Tibial artery (tissue), 4 donors: ENCODE results near the gene JAKMIP2.

Experiments used
- DNase-seq, 2 donors: peaks; one replicate each; pipeline ENCODE4 v3.0.0-alpha.2; 2019
- H3K27ac ChIP-seq, 2 donors: fragments of 200-600 bp; sonication (generic) in 1 of 2; 1 replicate in 1 of 2; 2 replicates in 1 of 2; pipeline ENCODE4 v1.5.1; 2018 to 2019; ENCODE audit warnings: mild to moderate bottlenecking in 1 of 2
- H3K27me3 ChIP-seq, 2 donors: fragments of 200-600 bp; sonication (generic) in 1 of 2; one replicate each; pipeline versions ENCODE4 v1.5.1 to v1.6.0; 2016 to 2019
- H3K36me3 ChIP-seq, 3 donors: fragments of 200-600 bp; sonication (generic) in 2 of 3; one replicate each; pipeline ENCODE4 v1.5.1; 2016 to 2019; ENCODE audit warnings: mild to moderate bottlenecking in 2 of 3
- H3K4me1 ChIP-seq, 4 donors: fragments of 200-600 bp; sonication (generic) in 2 of 4; 1 replicate in 3 of 4; 2 replicates in 1 of 4; pipeline ENCODE4 v1.5.1; 2016 to 2019
- H3K4me3 ChIP-seq, 2 donors: fragments of 200-600 bp; sonication (generic) in 1 of 2; 1 replicate in 1 of 2; 2 replicates in 1 of 2; pipeline ENCODE4 v1.5.1; 2018 to 2019; ENCODE audit warnings: mild to moderate bottlenecking in 2 of 2
- H3K9me3 ChIP-seq, 3 donors: fragments of 200-600 bp; sonication (generic) in 1 of 3; one replicate each; pipeline ENCODE4 v1.5.1; 2016 to 2019
- intact Hi-C: fragments of 100-400 bp; cut with DNase I; formaldehyde crosslinking; loops from one replicate; pipeline ENCODE4 v1.15.0; 2023; ENCODE audit warnings: low total_unique reads
- TF ChIP-seq, protein P1 (sequence below), 2 experiments: fragments of 200-600 bp in 1 of 2; fragments of 450-650 bp in 1 of 2; IDR thresholded peaks; one replicate each; pipeline ENCODE4 v1.5.1; 2017 to 2019; ENCODE audit warnings: antibody characterized with exemption in 2 of 2, mild to moderate bottlenecking in 1 of 2, moderate library complexity in 1 of 2

Gene JAKMIP2

DNA sequence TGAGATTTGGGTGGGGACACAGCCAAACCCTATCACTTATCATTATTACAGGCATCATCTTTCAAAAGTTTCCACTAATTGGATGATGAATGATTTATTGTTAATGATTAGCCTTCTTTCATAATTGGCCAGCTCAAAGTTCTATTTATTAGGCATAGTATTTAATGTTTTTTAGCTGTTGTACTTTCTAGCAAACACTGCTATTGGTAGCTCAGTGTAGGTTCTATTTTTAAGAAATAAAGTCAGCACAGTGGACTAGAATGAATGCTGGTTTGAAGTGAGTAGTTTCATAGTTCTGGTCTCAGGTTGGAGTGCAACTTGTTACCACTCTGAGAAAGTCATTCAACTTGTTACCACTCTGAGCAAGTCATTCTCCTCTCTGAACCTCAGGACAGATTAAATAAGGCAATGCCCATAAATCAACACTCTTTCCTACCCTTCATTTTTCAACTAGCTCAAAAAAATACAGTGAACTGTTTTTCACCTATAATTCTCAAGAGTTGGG lies 46.9 kb downstream of the JAKMIP2 start:
- H3K36me3 ChIP-seq = no peaks in the 10 kb centered on the region
- H3K27ac ChIP-seq = no peak overlapping the region
- no peaks in the 10 kb centered on the region for H3K4me1 ChIP-seq
- no peak overlapping the region for H3K4me3 ChIP-seq
- no peak for DNase-seq
- intact Hi-C loops = no loop called here
- H3K9me3 ChIP-seq = no peaks in the 10 kb centered on the region
- H3K27me3 ChIP-seq = peaks cover 0 to 3% of the 10 kb centered on the region in 2 donors
- TF ChIP-seq, protein P1, sequence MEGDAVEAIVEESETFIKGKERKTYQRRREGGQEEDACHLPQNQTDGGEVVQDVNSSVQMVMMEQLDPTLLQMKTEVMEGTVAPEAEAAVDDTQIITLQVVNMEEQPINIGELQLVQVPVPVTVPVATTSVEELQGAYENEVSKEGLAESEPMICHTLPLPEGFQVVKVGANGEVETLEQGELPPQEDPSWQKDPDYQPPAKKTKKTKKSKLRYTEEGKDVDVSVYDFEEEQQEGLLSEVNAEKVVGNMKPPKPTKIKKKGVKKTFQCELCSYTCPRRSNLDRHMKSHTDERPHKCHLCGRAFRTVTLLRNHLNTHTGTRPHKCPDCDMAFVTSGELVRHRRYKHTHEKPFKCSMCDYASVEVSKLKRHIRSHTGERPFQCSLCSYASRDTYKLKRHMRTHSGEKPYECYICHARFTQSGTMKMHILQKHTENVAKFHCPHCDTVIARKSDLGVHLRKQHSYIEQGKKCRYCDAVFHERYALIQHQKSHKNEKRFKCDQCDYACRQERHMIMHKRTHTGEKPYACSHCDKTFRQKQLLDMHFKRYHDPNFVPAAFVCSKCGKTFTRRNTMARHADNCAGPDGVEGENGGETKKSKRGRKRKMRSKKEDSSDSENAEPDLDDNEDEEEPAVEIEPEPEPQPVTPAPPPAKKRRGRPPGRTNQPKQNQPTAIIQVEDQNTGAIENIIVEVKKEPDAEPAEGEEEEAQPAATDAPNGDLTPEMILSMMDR (IDR thresholded peaks at IDR 0.05) = no peak

GRCh38 chr5:147734894-147735293 lies 47.6 kb downstream of the JAKMIP2 start:
- no peak overlapping the region for H3K27ac ChIP-seq
- H3K36me3 ChIP-seq = no peaks in the 10 kb centered on the region
- H3K4me1 ChIP-seq = no peaks in the 10 kb centered on the region
- intact Hi-C loops = no loop called here
- no peak for DNase-seq
- H3K9me3 ChIP-seq = no peaks in the 10 kb centered on the region
- peaks cover 0 to 3% of the 10 kb centered on the region in 2 donors for H3K27me3 ChIP-seq
- TF ChIP-seq, protein P1 (IDR thresholded peaks at IDR 0.05) = no peak
- no peak overlapping the region for H3K4me3 ChIP-seq

DNA sequence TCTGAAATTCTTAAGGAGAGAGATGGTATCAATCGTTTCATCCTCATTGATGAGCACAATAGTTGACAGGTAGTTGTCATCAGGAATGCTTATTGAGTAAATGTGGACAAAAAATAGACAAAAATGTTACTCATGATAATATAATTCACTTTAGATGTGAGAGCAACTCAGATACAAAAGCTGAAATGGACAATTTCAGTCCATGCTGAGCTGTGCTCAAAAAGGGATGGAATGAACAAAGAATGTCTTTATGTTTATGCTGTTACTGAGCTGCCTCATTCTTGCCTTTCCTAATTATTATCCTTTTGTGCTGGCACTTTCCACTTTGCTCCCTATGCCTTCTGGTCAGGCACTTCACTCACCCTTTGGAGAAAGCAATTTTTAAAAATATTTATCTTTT lies 49.5 kb downstream of the JAKMIP2 start:
- no peaks in the 10 kb centered on the region for H3K4me1 ChIP-seq
- no peaks in the 10 kb centered on the region for H3K36me3 ChIP-seq
- TF ChIP-seq, protein P1 (IDR thresholded peaks at IDR 0.05) = no peak
- H3K4me3 ChIP-seq = no peak overlapping the region
- H3K9me3 ChIP-seq = no peaks in the 10 kb centered on the region
- DNase-seq = no peak
- intact Hi-C loops = no loop called here
- H3K27ac ChIP-seq = no peak overlapping the region
- peaks cover 0 to 3% of the 10 kb centered on the region in 2 donors for H3K27me3 ChIP-seq

DNA sequence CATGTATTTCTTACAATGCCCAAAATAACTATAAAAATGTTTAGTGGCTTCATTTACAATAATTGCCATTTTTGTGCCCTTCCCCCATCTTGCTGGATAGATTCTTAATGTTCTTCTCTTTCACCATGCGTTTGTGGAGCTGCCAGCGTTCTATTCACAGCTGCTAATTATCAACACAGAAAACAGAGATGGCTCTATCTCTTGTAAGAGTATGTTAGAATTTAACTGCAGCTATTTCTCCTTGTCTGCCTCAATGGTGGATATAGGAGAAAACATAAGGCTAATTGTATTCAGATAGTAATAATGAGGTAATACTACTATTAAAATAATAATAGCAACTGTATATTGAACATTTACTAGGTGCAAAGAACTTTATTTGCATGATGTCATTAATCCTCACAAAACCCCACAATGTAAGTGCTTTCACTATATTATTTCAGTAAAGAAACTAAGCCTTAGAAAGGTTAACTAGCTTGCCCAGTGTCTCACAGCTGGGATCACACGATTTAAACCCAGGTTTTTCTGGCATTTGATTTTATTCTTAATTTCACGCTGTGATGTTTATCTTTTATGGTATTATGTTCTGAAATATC lies 50.1 kb downstream of the JAKMIP2 start:
- Histone ChIP-seq H3K36me3 (no peaks in the 10 kb centered on the region), H3K4me1 (no peaks in the 10 kb centered on the region), H3K9me3 (no peaks in the 10 kb centered on the region), H3K27ac (no peak overlapping the region), H3K27me3 (peaks cover 0 to 3% of the 10 kb centered on the region in 2 donors), H3K4me3 (no peak overlapping the region)
- TF ChIP-seq, protein P1 (IDR thresholded peaks at IDR 0.05) = no peak
- no peak for DNase-seq
- intact Hi-C loops = no loop called here

DNA sequence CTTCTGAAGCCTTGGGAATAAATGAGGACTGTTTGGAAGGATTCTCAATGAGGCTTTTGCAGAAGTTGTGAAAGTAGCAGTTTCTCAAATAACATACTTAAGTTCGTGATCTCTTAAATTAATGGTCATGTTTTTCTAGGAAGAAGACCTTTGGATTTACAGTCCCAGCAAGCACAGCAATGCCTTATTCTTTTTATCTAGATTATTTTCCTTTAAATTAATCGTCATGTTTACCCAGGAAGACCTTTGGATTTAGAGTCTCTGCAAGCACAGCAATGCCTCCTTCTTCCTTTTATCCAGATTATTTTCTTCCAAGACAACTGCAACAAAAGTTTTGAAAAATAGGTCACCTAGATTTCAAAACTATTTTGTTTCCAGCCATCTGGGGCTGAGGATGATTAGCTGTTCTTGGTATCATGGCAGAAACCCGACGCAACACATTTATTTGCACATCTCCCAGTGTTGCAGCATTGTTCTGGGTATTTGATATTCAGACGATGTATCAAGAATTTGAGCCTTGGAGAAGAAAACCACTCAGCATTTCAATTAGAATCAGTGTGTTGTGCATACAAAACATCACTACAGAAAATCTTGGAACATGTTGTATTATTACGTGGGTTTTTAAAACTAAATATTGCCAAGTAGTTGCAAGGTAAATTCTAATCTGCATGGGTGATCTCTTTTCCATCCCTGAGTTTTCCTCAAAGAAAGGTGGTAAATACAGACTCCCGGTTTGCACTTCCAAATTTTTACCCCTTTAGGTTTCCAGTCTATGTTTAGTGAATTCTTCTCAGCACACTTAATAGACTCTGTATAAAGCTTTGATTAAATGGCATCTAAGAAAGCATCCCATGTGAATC lies 50.9 kb downstream of the JAKMIP2 start:
- Histone ChIP-seq H3K9me3 (no peaks in the 10 kb centered on the region), H3K4me3 (no peak overlapping the region), H3K4me1 (no peaks in the 10 kb centered on the region), H3K36me3 (no peaks in the 10 kb centered on the region), H3K27ac (no peak overlapping the region), H3K27me3 (peaks cover 0 to 3% of the 10 kb centered on the region in 2 donors)
- TF ChIP-seq, protein P1 (IDR thresholded peaks at IDR 0.05) = no peak
- DNase-seq = no peak
- intact Hi-C loops = no loop called here
